ENCODE measurements around the gene MGAT3.

MGAT3 gene

GRCh38 chr22:39535357-39535725 lies 78.5 kb downstream of the MGAT3 start:
- Histone ChIP-seq H3K4me3 (ENCODE audit: control insufficient read depth in 1 of 7, extremely low read depth in 1 of 7, insufficient read depth in 4 of 7, low read depth in 2 of 7, low read length in 6 of 7) (no peak overlapping the region), H3K27me3 (replicated peaks in 2 of 5; ENCODE audit: control insufficient read depth in 4 of 5, insufficient read depth in 5 of 5, low read length in 4 of 5) (peaks cover 0 to 5% (median 2%) of the 10 kb centered on the region in 5 experiments), H3K36me3 (ENCODE audit: control insufficient read depth in 4 of 4, insufficient read depth in 4 of 4, low read length in 3 of 4) (peaks cover 0 to 4% (median 3%) of the 10 kb centered on the region in 4 experiments), H3K9me3 (ENCODE audit: control extremely low read depth in 1 of 5, control insufficient read depth in 4 of 5, insufficient read depth in 2 of 5, low read depth in 1 of 5, low read length in 4 of 5) (no peaks in the 10 kb centered on the region), H3K27ac (ENCODE audit: insufficient read depth in 1 of 2, low read depth in 1 of 2, low read length in 2 of 2, poor library complexity in 1 of 2, severe bottlenecking in 2 of 2) (no peak overlapping the region), H3K4me1 (ENCODE audit: control extremely low read depth in 1 of 4, control insufficient read depth in 4 of 4, insufficient read depth in 4 of 4, low read length in 3 of 4) (peaks cover 12 to 33% (median 26%) of the 10 kb centered on the region in 4 experiments)
- 55% methylated on average over 13 of the region's 13 CpGs for WGBS (ENCODE audit: insufficient coverage)
- DNase-seq, result no peak
- CTCF ChIA-PET, result interaction anchor here (1.0 to 7.7 kb wide), 16 partner anchors 8 to 817 kb away, joined by 3 to 85 read pairs (median 4); no protein-coding TSS in a partner anchor
- POLR2A ChIA-PET, result interaction anchor here (0.6 to 1.9 kb wide), 3 partner anchors 144 to 813 kb away, joined by 4 to 5 read pairs (median 4); no protein-coding TSS in a partner anchor

- POLR2A ChIA-PET, result interaction anchor here (1.9 kb wide), 1 partner anchor 812 kb away, joined by 5 read pairs; no protein-coding TSS in a partner anchor
- Histone ChIP-seq H3K27me3 (replicated peaks in 2 of 5; ENCODE audit: control insufficient read depth in 4 of 5, insufficient read depth in 5 of 5, low read length in 4 of 5) (peaks cover 0 to 5% (median 2%) of the 10 kb centered on the region in 5 experiments), H3K36me3 (ENCODE audit: control insufficient read depth in 4 of 4, insufficient read depth in 4 of 4, low read length in 3 of 4) (peaks cover 0 to 2% (median 1%) of the 10 kb centered on the region in 4 experiments), H3K9me3 (ENCODE audit: control extremely low read depth in 1 of 5, control insufficient read depth in 4 of 5, insufficient read depth in 2 of 5, low read depth in 1 of 5, low read length in 4 of 5) (no peaks in the 10 kb centered on the region), H3K27ac (ENCODE audit: insufficient read depth in 1 of 2, low read depth in 1 of 2, low read length in 2 of 2, poor library complexity in 1 of 2, severe bottlenecking in 2 of 2) (no peak overlapping the region), H3K4me1 (ENCODE audit: control extremely low read depth in 1 of 4, control insufficient read depth in 4 of 4, insufficient read depth in 4 of 4, low read length in 3 of 4) (peaks cover 10 to 27% (median 20%) of the 10 kb centered on the region in 4 experiments), H3K4me3 (ENCODE audit: control insufficient read depth in 1 of 7, extremely low read depth in 1 of 7, insufficient read depth in 4 of 7, low read depth in 2 of 7, low read length in 6 of 7) (no peak overlapping the region)
- CTCF ChIA-PET, result interaction anchor here (1.0 to 7.7 kb wide), 10 partner anchors 9 to 817 kb away, joined by 3 to 85 read pairs (median 10); no protein-coding TSS in a partner anchor
- 95% methylated on average over 10 of the region's 15 CpGs for WGBS (ENCODE audit: insufficient coverage)
- no peak for DNase-seq
Measured at GRCh38 chr22:39535831-39536449, 79.1 kb downstream of the MGAT3 start.

- POLR2A ChIA-PET, result no interaction called here
- CTCF ChIA-PET, result interaction anchor here (3.0 to 7.7 kb wide), 3 partner anchors 8 to 499 kb away, joined by 11 to 85 read pairs (median 14); no protein-coding TSS in a partner anchor
- Histone ChIP-seq H3K9me3 (ENCODE audit: control extremely low read depth in 1 of 5, control insufficient read depth in 4 of 5, insufficient read depth in 2 of 5, low read depth in 1 of 5, low read length in 4 of 5) (no peaks in the 10 kb centered on the region), H3K27ac (ENCODE audit: insufficient read depth in 1 of 2, low read depth in 1 of 2, low read length in 2 of 2, poor library complexity in 1 of 2, severe bottlenecking in 2 of 2) (no peak overlapping the region), H3K36me3 (ENCODE audit: control insufficient read depth in 4 of 4, insufficient read depth in 4 of 4, low read length in 3 of 4) (no peaks in the 10 kb centered on the region), H3K4me3 (ENCODE audit: control insufficient read depth in 1 of 7, extremely low read depth in 1 of 7, insufficient read depth in 4 of 7, low read depth in 2 of 7, low read length in 6 of 7) (no peak overlapping the region), H3K27me3 (replicated peaks in 2 of 5; ENCODE audit: control insufficient read depth in 4 of 5, insufficient read depth in 5 of 5, low read length in 4 of 5) (peaks cover 0 to 5% (median 2%) of the 10 kb centered on the region in 5 experiments), H3K4me1 (ENCODE audit: control extremely low read depth in 1 of 4, control insufficient read depth in 4 of 4, insufficient read depth in 4 of 4, low read length in 3 of 4) (peaks cover 2 to 19% (median 12%) of the 10 kb centered on the region in 4 experiments)
- no peak for DNase-seq
- 88% methylated on average over 8 of the region's 8 CpGs for WGBS (ENCODE audit: insufficient coverage)
Measured at GRCh38 chr22:39536711-39537110, 79.9 kb downstream of the MGAT3 start.

- WGBS (ENCODE audit: insufficient coverage), result no CpG with 5 or more reads among the region's 2 CpGs
- Histone ChIP-seq H3K27me3 (replicated peaks in 2 of 5; ENCODE audit: control insufficient read depth in 4 of 5, insufficient read depth in 5 of 5, low read length in 4 of 5) (peaks cover 0 to 5% (median 2%) of the 10 kb centered on the region in 5 experiments), H3K9me3 (ENCODE audit: control extremely low read depth in 1 of 5, control insufficient read depth in 4 of 5, insufficient read depth in 2 of 5, low read depth in 1 of 5, low read length in 4 of 5) (no peaks in the 10 kb centered on the region), H3K4me3 (ENCODE audit: control insufficient read depth in 1 of 7, extremely low read depth in 1 of 7, insufficient read depth in 4 of 7, low read depth in 2 of 7, low read length in 6 of 7) (no peak overlapping the region), H3K27ac (ENCODE audit: insufficient read depth in 1 of 2, low read depth in 1 of 2, low read length in 2 of 2, poor library complexity in 1 of 2, severe bottlenecking in 2 of 2) (no peak overlapping the region), H3K4me1 (ENCODE audit: control extremely low read depth in 1 of 4, control insufficient read depth in 4 of 4, insufficient read depth in 4 of 4, low read length in 3 of 4) (peaks cover 0 to 14% (median 6%) of the 10 kb centered on the region in 4 experiments), H3K36me3 (ENCODE audit: control insufficient read depth in 4 of 4, insufficient read depth in 4 of 4, low read length in 3 of 4) (no peaks in the 10 kb centered on the region)
- CTCF ChIA-PET, result interaction anchor here (3.0 to 7.7 kb wide), 2 partner anchors 486 to 498 kb away, joined by 14 to 85 read pairs; no protein-coding TSS in a partner anchor
- DNase-seq, result no peak
- POLR2A ChIA-PET, result no interaction called here
Measured at GRCh38 chr22:39537975-39538374, 81.2 kb downstream of the MGAT3 start.
